GM20000 (cell line): ENCODE results near the gene CHRM4.

Experiments
- DNase-seq: peaks from one replicate; pipeline ENCODE4 v3.0.0; 2012; ENCODE audit warnings: low spot score
- CTCF ChIP-seq: IDR thresholded peaks from 2 replicates; pipeline ENCODE4 v1.5.1; 2012; ENCODE audit warnings: mild to moderate bottlenecking, control low read depth; ENCODE audit errors: extremely low read depth, missing control alignments

The CHRM4 gene

GRCh38 chr11:46369458-46370152, 22.0 kb downstream of the CHRM4 start:
- peak; percentile 81 for DNase-seq

DNA sequence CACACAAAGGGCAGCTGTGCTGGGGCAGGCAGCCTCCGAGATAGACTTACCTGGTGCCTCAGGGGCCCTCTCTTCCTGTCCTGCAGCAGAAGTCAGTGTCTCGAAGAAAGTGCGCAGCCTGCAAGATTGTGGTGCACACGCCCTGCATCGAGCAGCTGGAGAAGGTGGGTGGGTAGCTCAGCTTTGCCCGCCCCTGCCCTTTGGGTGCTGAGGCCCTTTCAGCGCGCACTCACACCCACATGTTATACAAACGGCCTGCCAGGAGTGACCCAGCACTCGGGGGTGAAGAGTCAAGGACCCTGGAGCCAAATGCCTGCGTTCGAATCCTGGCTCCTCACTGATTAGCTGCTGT, 23.7 kb downstream of the CHRM4 start:
- DNase-seq, result no peak
- no peak for TF ChIP-seq CTCF

More at GRCh38 chr11:46369458-46370152, 22.0 kb downstream of the CHRM4 start:
- TF ChIP-seq CTCF, result peak; percentile 81

GRCh38 chr11:46367244-46367915, 24.2 kb downstream of the CHRM4 start:
- TF ChIP-seq CTCF, result peak; percentile 83
- DNase-seq, result peak; percentile 84

DNA sequence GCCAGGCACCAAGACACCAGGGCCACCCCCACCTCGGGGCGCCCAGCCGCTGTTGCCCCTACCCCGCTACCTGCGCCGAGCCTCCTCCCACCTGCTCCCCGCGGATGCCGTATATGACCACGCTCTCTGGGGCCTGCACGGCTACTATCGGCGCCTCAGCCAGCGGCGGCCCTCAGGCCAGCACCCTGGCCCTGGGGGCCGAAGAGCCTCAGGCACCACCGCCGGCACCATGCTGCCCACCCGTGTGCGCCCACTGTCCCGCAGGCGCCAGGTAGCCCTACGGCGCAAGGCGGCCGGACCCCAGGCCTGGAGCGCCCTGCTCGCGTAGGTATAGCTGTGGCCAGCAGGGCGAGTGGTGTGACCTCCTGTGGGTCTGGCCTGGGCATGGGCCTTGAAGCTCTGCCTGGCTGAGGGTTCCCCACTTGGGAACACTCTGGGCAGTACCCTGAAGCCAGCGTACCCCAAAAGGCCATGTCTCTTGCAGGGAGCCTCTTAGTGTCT, 24.9 kb downstream of the CHRM4 start:
- no peak for DNase-seq

GRCh38 chr11:46366260-46366659, 25.3 kb downstream of the CHRM4 start:
- DNase-seq, result no peak
- no peak for TF ChIP-seq CTCF

More for the DNA sequence above, 24.9 kb downstream of the CHRM4 start:
- TF ChIP-seq CTCF, result no peak

DNA sequence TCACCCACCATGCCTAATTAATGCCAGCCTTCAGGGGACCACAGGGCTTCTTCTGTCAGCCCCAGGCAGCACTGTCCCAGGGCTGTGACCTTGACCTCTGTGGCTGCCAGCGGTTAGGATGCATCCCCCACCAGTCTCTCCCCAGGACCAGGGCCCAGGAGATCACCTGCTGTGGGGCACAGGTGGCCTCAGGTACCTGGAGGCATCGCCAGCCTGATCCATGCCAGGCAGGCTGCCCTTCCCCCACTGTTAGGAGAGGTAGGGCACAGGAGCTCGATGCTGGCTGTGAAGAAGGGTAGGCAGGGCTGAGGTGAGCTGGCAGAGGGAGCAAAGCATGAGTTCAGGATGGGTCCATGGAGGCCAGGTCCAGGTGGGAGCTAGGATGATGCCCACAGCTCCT, 26.8 kb downstream of the CHRM4 start:
- TF ChIP-seq CTCF, result no peak
- no peak for DNase-seq

- DNase-seq, result no peak
- no peak for TF ChIP-seq CTCF
Observed at GRCh38 chr11:46364056-46364455, 27.5 kb downstream of the CHRM4 start.
